Measurements from ENCODE around the gene UBQLN4. TPM values are rescaled to one million over a fixed set of nuclear protein-coding genes. Genes with fewer than 3 reads are reported as not detected.

The UBQLN4 gene
- total RNA-seq, 2 experiments from 2014 or later, result 33.2 to 37.1 TPM

GRCh38 chr1:156020293-156021092 is 33.1 kb downstream of the UBQLN4 start, which contains the start of gene SSR2:
Gene SSR2, minus strand, starts transcription at chr1:156020951. Its CDS starts 784 bp downstream, at chr1:156020167.
- H3K27ac ChIP-seq (ENCODE audit: low read depth, low read length, poor library complexity, severe bottlenecking), result peak within 1 kb of the TSS; percentile 13
- H2AFZ ChIP-seq (ENCODE audit: low read length), result peak within 1 kb of the TSS; percentile 99
- peak within 1 kb of the TSS; percentile 73 for H3K4me2 ChIP-seq (ENCODE audit: low read length)
- BruUV-seq (replicated peaks), result no TSS peak
- no peaks in the 10 kb centered on the region for H3K9me2 ChIP-seq (ENCODE audit: insufficient read depth, low read length)
- H3K4me3 ChIP-seq (ENCODE audit: low read depth, low read length, poor library complexity, severe bottlenecking), result peak within 1 kb of the TSS; percentile 80
- ChIA-PET POLR2A (interaction anchor here (0.5 to 2.3 kb wide), 8 partner anchors 11 to 197 kb away, joined by 3 to 5 read pairs (median 4); partner anchors contain the start of gene ARHGEF2), CTCF (ENCODE audit: unreplicated experiment) (interaction anchor here (0.7 to 1.1 kb wide), 2 partner anchors 31 to 205 kb away, joined by 3 to 4 read pairs; no protein-coding TSS in a partner anchor)
- TF ChIP-seq EZH2phosphoT487 (IDR thresholded peaks at IDR 0.05; ENCODE audit: borderline replicate concordance, low read depth, low read length) (no peak), CTCF (conservative IDR thresholded peaks at IDR 0.05; ENCODE audit: low read length) (no peak)
- peaks cover 43% of the 10 kb centered on the region for H3K36me3 ChIP-seq (ENCODE audit: insufficient read depth, low read length)
- H3K4me1 ChIP-seq (ENCODE audit: insufficient read depth, low read length, poor library complexity, severe bottlenecking), result peaks cover 11% of the 10 kb centered on the region
- intact Hi-C loops (cut with micrococcal nuclease; ENCODE audit: unreplicated experiment), result loop anchor here (2.0 kb wide), 1 partner anchor 34 kb away; the partner anchor contains the start of gene LAMTOR2
- peak; percentile 95 for DNase-seq (ENCODE audit: low spot score)
- peaks cover 16% of the 10 kb centered on the region; the same call in 1 of the 2 replicates for H3K79me2 ChIP-seq (ENCODE audit: insufficient read depth, low read depth, low read length)
- H3K9me3 ChIP-seq (ENCODE audit: low read length), result no peaks in the 10 kb centered on the region
- H4K20me1 ChIP-seq (ENCODE audit: insufficient read depth, low read length), result no peaks in the 10 kb centered on the region

DNA sequence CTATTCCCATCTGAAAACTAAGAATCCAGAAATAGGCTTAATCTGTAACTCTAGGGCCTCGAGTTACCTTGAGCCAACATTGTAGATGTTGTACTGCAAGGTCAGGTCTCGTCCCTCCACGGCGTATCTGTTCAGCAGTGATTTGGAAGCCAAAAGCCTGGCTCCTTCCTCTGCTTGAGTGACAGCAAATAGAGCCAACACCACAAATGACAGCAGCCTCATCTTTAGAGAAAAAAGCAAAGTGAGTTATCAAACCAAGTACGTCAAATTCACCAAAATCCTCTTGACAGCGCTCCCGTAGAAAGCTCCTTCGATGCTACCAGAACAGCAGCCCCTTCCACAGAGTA is 33.7 kb downstream of the UBQLN4 start:
- H3K4me3 ChIP-seq (ENCODE audit: low read depth, low read length, poor library complexity, severe bottlenecking), result peak overlapping the region; percentile 80
- H2AFZ ChIP-seq (ENCODE audit: low read length), result no peak overlapping the region
- DNase-seq (ENCODE audit: low spot score), result no peak
- no peaks in the 10 kb centered on the region for H4K20me1 ChIP-seq (ENCODE audit: insufficient read depth, low read length)
- peaks cover 45% of the 10 kb centered on the region for H3K36me3 ChIP-seq (ENCODE audit: insufficient read depth, low read length)
- no peaks in the 10 kb centered on the region for H3K9me2 ChIP-seq (ENCODE audit: insufficient read depth, low read length)
- no peak for TF ChIP-seq EZH2phosphoT487 (IDR thresholded peaks at IDR 0.05; ENCODE audit: borderline replicate concordance, low read depth, low read length)
- TF ChIP-seq CTCF (conservative IDR thresholded peaks at IDR 0.05; ENCODE audit: low read length), result no peak
- CTCF ChIA-PET (ENCODE audit: unreplicated experiment), result no interaction called here
- peaks cover 16% of the 10 kb centered on the region; the same call in 1 of the 2 replicates for H3K79me2 ChIP-seq (ENCODE audit: insufficient read depth, low read depth, low read length)
- H3K9me3 ChIP-seq (ENCODE audit: low read length), result no peaks in the 10 kb centered on the region
- TSS peak; percentile 77 for BruUV-seq (replicated peaks)
- intact Hi-C loops (cut with micrococcal nuclease; ENCODE audit: unreplicated experiment), result loop anchor here (2.0 kb wide), 1 partner anchor 35 kb away; the partner anchor contains the start of gene LAMTOR2
- H3K4me2 ChIP-seq (ENCODE audit: low read length), result peak overlapping the region; percentile 65
- POLR2A ChIA-PET, result interaction anchor here (0.5 to 0.6 kb wide), 3 partner anchors 42 to 197 kb away, joined by 3 to 5 read pairs (median 4); partner anchors contain the start of gene ARHGEF2
- peaks cover 11% of the 10 kb centered on the region for H3K4me1 ChIP-seq (ENCODE audit: insufficient read depth, low read length, poor library complexity, severe bottlenecking)
- H3K27ac ChIP-seq (ENCODE audit: low read depth, low read length, poor library complexity, severe bottlenecking), result peak overlapping the region; percentile 13
